Placental epithelial cell (primary cell): ENCODE measurements around the gene DUSP9. TPM values are rescaled to one million over a fixed set of nuclear protein-coding genes. Genes with fewer than 3 reads are reported as not detected.

Source experiments
- small RNA-seq: library from RNA; depleted of rRNA; stranded (forward); fragments of <200 nt; gene quantifications from one replicate; pipeline ENCODE3, GENCODE V24; 2012
- total RNA-seq: library from RNA; depleted of rRNA; stranded (reverse); fragments of >200 nt; gene quantifications from 2 replicates; pipeline ENCODE4 v1.2.3, GENCODE V29; 2012

Gene DUSP9, protein sequence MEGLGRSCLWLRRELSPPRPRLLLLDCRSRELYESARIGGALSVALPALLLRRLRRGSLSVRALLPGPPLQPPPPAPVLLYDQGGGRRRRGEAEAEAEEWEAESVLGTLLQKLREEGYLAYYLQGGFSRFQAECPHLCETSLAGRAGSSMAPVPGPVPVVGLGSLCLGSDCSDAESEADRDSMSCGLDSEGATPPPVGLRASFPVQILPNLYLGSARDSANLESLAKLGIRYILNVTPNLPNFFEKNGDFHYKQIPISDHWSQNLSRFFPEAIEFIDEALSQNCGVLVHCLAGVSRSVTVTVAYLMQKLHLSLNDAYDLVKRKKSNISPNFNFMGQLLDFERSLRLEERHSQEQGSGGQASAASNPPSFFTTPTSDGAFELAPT
- under 0.01 and 0.54 TPM in 2 replicates for total RNA-seq

GRCh38 chrX:153646620-153647373 is at the start of gene DUSP9:
TSS of gene DUSP9 (plus strand) at chrX:153647203. CDS start at chrX:153647954, 751 bp downstream.

GRCh38 chrX:153598541-153599191 is 48.3 kb upstream of the DUSP9 start, which contains the start of gene CCNQ:
TSS of gene CCNQ (minus strand) at chrX:153599139. CDS start at chrX:153599073, 66 bp downstream.

GRCh38 chrX:153673428-153674218 is 26.6 kb downstream of the DUSP9 start, which contains the start of gene PNCK:
TSS of gene PNCK (minus strand) at chrX:153673813. CDS start at chrX:153673076, 737 bp downstream.

DNA sequence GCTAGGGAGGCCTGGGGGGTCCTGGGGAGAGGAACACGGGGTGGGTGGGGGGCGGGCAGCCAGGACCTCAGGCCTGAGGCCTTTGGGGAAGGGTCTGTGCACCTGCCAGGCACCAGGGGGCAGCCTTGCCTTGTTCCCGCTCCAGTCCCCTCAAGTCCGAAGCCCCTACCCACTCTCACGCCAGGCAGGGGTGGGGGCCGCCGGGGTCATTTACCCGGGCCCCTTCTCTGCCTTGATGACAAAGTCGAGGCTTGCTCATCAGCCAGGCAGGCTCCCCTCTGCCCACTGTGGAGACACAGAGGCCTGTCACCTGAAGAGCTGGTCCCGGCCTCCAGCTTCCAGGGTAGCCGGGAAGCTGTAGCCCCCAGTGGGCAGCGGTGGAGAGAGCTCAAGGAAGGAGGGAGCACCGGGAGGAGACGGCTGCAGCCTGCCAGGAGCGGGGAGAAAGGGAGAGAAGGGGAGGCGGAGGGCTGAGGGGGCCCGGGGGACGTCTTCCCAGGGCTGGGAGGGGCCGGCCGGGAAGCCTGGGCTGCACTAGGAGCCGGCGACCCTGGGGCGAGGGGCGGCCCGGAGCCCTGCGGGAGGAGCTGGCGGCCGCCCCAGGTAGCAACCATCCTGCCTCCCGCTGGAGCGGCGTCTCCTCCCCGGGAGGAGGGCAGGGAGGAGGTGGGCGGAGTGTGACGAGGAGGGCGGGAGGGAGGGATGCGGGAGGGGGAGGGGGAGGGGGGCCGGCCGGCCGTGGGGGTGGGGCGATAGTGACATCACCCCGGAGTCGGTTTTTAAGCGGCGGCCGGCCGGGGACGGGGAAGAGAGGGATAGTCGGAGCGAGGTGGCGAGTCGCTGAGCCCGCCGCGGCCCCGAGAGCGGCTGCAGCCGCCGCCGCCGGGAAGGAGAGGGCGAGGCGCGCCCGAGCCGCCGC is 40.4 kb downstream of the DUSP9 start, which contains the start of gene SLC6A8:
SLC6A8 (plus strand) TSS at position 806 of the 919 bp plus-strand sequence. CDS start 649 bp downstream, outside the sequence.

Small RNA genes within 50 kb of the gene (small RNA-seq; reads per million reads assigned to genes)
- gene RN7SL687P: not detected

Other genes with a start within 250 kb of the DUSP9 start
- not detected in 2 replicates for gene PNMA6E, start 245.9 kb upstream of the DUSP9 start, total RNA-seq
- not detected in 2 replicates for gene ZFP92, start 235.7 kb upstream of the DUSP9 start, total RNA-seq
- gene TREX2, start 201.1 kb upstream of the DUSP9 start, total RNA-seq: 1.6 TPM in 2 replicates
- 10.2 and 22.1 TPM in 2 replicates for gene HAUS7, start 176.6 kb upstream of the DUSP9 start, total RNA-seq
- 0.11 and 0.39 TPM in 2 replicates for gene BGN, start 152.2 kb upstream of the DUSP9 start, total RNA-seq
- gene ATP2B3, start 129.6 kb upstream of the DUSP9 start, total RNA-seq: not detected in 2 replicates
- 22.0 and 35.5 TPM in 2 replicates for gene CCNQ, start 48.1 kb upstream of the DUSP9 start, total RNA-seq
- gene PNCK, start 26.6 kb downstream of the DUSP9 start, total RNA-seq: 5.1 TPM in 1 of 2 replicates, not detected in the other
- gene SLC6A8, start 40.7 kb downstream of the DUSP9 start, total RNA-seq: 2.7 and 4.0 TPM in 2 replicates
- gene BCAP31, start 77.2 kb downstream of the DUSP9 start, total RNA-seq: 90.3 and 146 TPM in 2 replicates
- 11.0 and 12.4 TPM in 2 replicates for gene ABCD1, start 77.7 kb downstream of the DUSP9 start, total RNA-seq
- gene PLXNB3, start 117.0 kb downstream of the DUSP9 start, total RNA-seq: 0.39 and 2.3 TPM in 2 replicates
- gene SRPK3, start 133.8 kb downstream of the DUSP9 start, total RNA-seq: under 0.01 and 1.1 TPM in 2 replicates
- 43.2 and 78.4 TPM in 2 replicates for gene IDH3G, start 147.2 kb downstream of the DUSP9 start, total RNA-seq
- gene SSR4, start 147.5 kb downstream of the DUSP9 start, total RNA-seq: 157 and 199 TPM in 2 replicates
- 0.39 TPM in 1 of 2 replicates, not detected in the other for gene PDZD4, start 183.3 kb downstream of the DUSP9 start, total RNA-seq
- 0.22 and 0.39 TPM in 2 replicates for gene L1CAM, start 239.0 kb downstream of the DUSP9 start, total RNA-seq